IMR-90 (cell line): ENCODE measurements around the gene NOP9. TPM values are rescaled to one million over a fixed set of nuclear protein-coding genes. Genes with fewer than 3 reads are reported as not detected.

Source experiments
- ATAC-seq: fragments of 200-7000 bp; cut with Tn5 transposase; 2 replicates; pipeline ENCODE4 v1.9.1; 2020; ENCODE audit warnings: low read depth, mild to moderate bottlenecking, moderate library complexity
- BruUV-seq: library from RNA; stranded (reverse); fragments of 400-500 nt; replicated peaks from 2 replicates; lab custom pipeline; 2021; lab: Mats Ljungman, UMichigan
- CTCF ChIA-PET: fragments of 300-600 bp; formaldehyde crosslinking; extraction: SDS; loops from one replicate; lab custom pipeline; 2021; ENCODE audit warnings: antibody characterized with exemption; lab: Yijun Ruan, JAX
- POLR2A ChIA-PET: fragments of 300-600 bp; sonication (Branson Sonifier 250); formaldehyde crosslinking; loops from one replicate; lab custom pipeline; 2022; ENCODE audit warnings: antibody characterized with exemption; ENCODE audit not compliant: unreplicated experiment; lab: Charles Lee
- DNase-seq: peaks from one replicate; pipeline ENCODE4 v3.0.0; 2013
- H2AFZ ChIP-seq: replicated peaks from 2 replicates; pipeline ENCODE3; 2013; ENCODE audit warnings: low read length, mild to moderate bottlenecking; ENCODE audit not compliant: poor library complexity
- H2AK5ac ChIP-seq: 2 replicates; pipeline ENCODE4 v1.6.1; 2013; ENCODE audit warnings: low read depth, low read length, inconsistent platforms
- H2AK9ac ChIP-seq: replicated peaks from 2 replicates; pipeline ENCODE3; 2013; ENCODE audit warnings: mild to moderate bottlenecking, low read depth, low read length, moderate library complexity; ENCODE audit not compliant: poor library complexity
- H2BK120ac ChIP-seq: 2 replicates; pipeline ENCODE4 v1.6.1; 2013; ENCODE audit warnings: low read depth, low read length, inconsistent platforms
- H2BK15ac ChIP-seq: 3 replicates; pipeline ENCODE4 v1.6.1; 2013; ENCODE audit warnings: low read depth, low read length, inconsistent platforms
- H2BK20ac ChIP-seq: 2 replicates; pipeline ENCODE4 v1.6.1; 2013; ENCODE audit warnings: low read depth, mild to moderate bottlenecking, inconsistent platforms, low read length, moderate library complexity
- H2BK5ac ChIP-seq: 2 replicates; pipeline ENCODE4 v1.6.1; 2013; ENCODE audit warnings: mild to moderate bottlenecking, low read depth, low read length, inconsistent platforms; ENCODE audit not compliant: poor library complexity, severe bottlenecking
- H3K14ac ChIP-seq: replicated peaks from 2 replicates; pipeline ENCODE4 v1.6.1; 2013; ENCODE audit warnings: low read depth, low read length, inconsistent platforms
- H3K18ac ChIP-seq: 2 replicates; pipeline ENCODE4 v1.6.1; 2013; ENCODE audit warnings: low read depth, low read length, control low read depth
- H3K23ac ChIP-seq: 2 replicates; pipeline ENCODE4 v1.6.1; 2013; ENCODE audit warnings: low read depth, low read length, inconsistent platforms
- H3K27ac ChIP-seq: 2 replicates; pipeline ENCODE4 v1.5.1; 2013; ENCODE audit warnings: mild to moderate bottlenecking, control low read depth, low read length; ENCODE audit not compliant: insufficient read depth
- H3K27me3 ChIP-seq: 2 replicates; pipeline ENCODE4 v1.6.1; 2013; ENCODE audit warnings: low read length; ENCODE audit not compliant: control insufficient read depth, insufficient read depth
- H3K36me3 ChIP-seq: 2 replicates; pipeline ENCODE4 v1.6.1; 2013; ENCODE audit warnings: low read length, mixed read lengths; ENCODE audit not compliant: control insufficient read depth, insufficient read depth
- H3K4ac ChIP-seq: 2 replicates; pipeline ENCODE4 v1.6.1; 2013; ENCODE audit warnings: low read depth, low read length, inconsistent platforms
- H3K4me1 ChIP-seq: 2 replicates; pipeline ENCODE4 v1.6.1; 2013; ENCODE audit warnings: low read length, mixed read lengths; ENCODE audit not compliant: control insufficient read depth, insufficient read depth
- H3K4me2 ChIP-seq: 2 replicates; pipeline ENCODE4 v1.6.1; 2013; ENCODE audit warnings: low read depth, mild to moderate bottlenecking, control low read depth, low read length, moderate library complexity
- H3K4me3 ChIP-seq: 2 replicates; pipeline ENCODE4 v1.5.1; 2013; ENCODE audit warnings: low read depth, mild to moderate bottlenecking, control low read depth, low read length, moderate library complexity; ENCODE audit not compliant: insufficient read depth
- H3K56ac ChIP-seq: 2 replicates; pipeline ENCODE4 v1.6.1; 2013; ENCODE audit warnings: low read length, inconsistent platforms; ENCODE audit not compliant: insufficient read depth; ENCODE audit errors: extremely low read depth
- H3K79me1 ChIP-seq, 2 experiments: 2 replicates each; pipeline ENCODE4 v1.6.1; 2013; ENCODE audit warnings: low read length in 2 of 2, inconsistent platforms in 1 of 2, low read depth in 1 of 2
- H3K9ac ChIP-seq: 2 replicates; pipeline ENCODE4 v1.6.1; 2013; ENCODE audit warnings: low read depth, low read length, control low read depth
- H3K9me1 ChIP-seq: 2 replicates; pipeline ENCODE4 v1.6.1; 2013; ENCODE audit warnings: low read length, inconsistent platforms; ENCODE audit not compliant: insufficient read depth
- H3K9me3 ChIP-seq: 2 replicates; pipeline ENCODE4 v1.6.1; 2013; ENCODE audit warnings: low read length; ENCODE audit not compliant: control insufficient read depth, insufficient read depth
- H4K20me1 ChIP-seq: 2 replicates; pipeline ENCODE4 v1.6.1; 2013; ENCODE audit warnings: low read length, inconsistent platforms; ENCODE audit not compliant: insufficient read depth
- H4K5ac ChIP-seq: 2 replicates; pipeline ENCODE4 v1.6.1; 2013; ENCODE audit warnings: mild to moderate bottlenecking, low read depth, low read length, control low read depth
- H4K8ac ChIP-seq, 2 experiments: 2 replicates each; pipeline ENCODE4 v1.6.1; 2013; ENCODE audit warnings: low read depth in 2 of 2, low read length in 2 of 2, control low read depth in 1 of 2, inconsistent platforms in 1 of 2
- H4K91ac ChIP-seq: 2 replicates; pipeline ENCODE4 v1.6.1; 2013; ENCODE audit warnings: low read depth, low read length, inconsistent platforms; ENCODE audit not compliant: insufficient read depth
- CHD1 ChIP-seq: IDR thresholded peaks from 2 replicates; pipeline ENCODE4 v1.6.1; 2012; ENCODE audit warnings: low read depth, low read length, improper control_type of control experiment
- NFE2L2 ChIP-seq: fragments of 150-350 bp; IDR thresholded peaks from 2 replicates; pipeline ENCODE4 v1.6.1; 2016; ENCODE audit warnings: low read depth, mild to moderate bottlenecking, low read length
- RAD21 ChIP-seq: IDR thresholded peaks from 2 replicates; pipeline ENCODE4 v1.6.1; 2012; ENCODE audit warnings: low read length, improper control_type of control experiment
- WGBS, 2 experiments: methylation state at CpG; one replicate each; pipeline versions ENCODE4 v1.1.5 to v1.1.7; 2013; ENCODE audit warnings: missing lambda C conversion rate in 2 of 2; ENCODE audit not compliant: insufficient read length in 1 of 2; ENCODE audit errors: extremely low coverage in 2 of 2; 5-methylcytosine and 5-hydroxymethylcytosine counted together
- dilution Hi-C: fragments of 300-500 bp; cut with HindIII; formaldehyde crosslinking; loops from one replicate; pipeline ENCODE4 v1.14.3; 2018; ENCODE audit warnings: low sequenced_read_pairs; ENCODE audit not compliant: unreplicated experiment
- in situ Hi-C: fragments of 300-500 bp; cut with MboI; formaldehyde crosslinking; loops from 3 replicates; pipeline ENCODE4 v1.14.3; 2019; ENCODE audit warnings: low sequenced_read_pairs, inconsistent platforms, mixed read lengths
- intact Hi-C: fragments of 100-400 bp; cut with micrococcal nuclease; formaldehyde crosslinking; loops from 2 replicates; pipeline ENCODE4 v1.10.0; 2022
- polyA plus RNA-seq, 3 experiments: library from polyadenylated mRNA; depleted of rRNA; stranded (reverse); fragments of >200 nt; gene quantifications; 2 replicates each; pipeline ENCODE4 v1.2.3, GENCODE V29; 2012; ENCODE audit warnings: low replicate concordance in 1 of 3
- total RNA-seq: library from RNA; depleted of rRNA; stranded (reverse); fragments of >200 nt; gene quantifications from 2 replicates; pipeline ENCODE4 v1.2.3, GENCODE V29; 2012
- TF ChIP-seq, protein P1 (sequence below): fragments of 150-350 bp; IDR thresholded peaks from 2 replicates; pipeline ENCODE4 v1.6.1; 2016; ENCODE audit warnings: low read depth, mild to moderate bottlenecking, low read length, moderate library complexity, borderline replicate concordance

The NOP9 gene
- total and polyA plus RNA-seq, 2 of the 4 experiments (the other 2 are of a cell fraction): 11.8 to 25.8 TPM

DNA sequence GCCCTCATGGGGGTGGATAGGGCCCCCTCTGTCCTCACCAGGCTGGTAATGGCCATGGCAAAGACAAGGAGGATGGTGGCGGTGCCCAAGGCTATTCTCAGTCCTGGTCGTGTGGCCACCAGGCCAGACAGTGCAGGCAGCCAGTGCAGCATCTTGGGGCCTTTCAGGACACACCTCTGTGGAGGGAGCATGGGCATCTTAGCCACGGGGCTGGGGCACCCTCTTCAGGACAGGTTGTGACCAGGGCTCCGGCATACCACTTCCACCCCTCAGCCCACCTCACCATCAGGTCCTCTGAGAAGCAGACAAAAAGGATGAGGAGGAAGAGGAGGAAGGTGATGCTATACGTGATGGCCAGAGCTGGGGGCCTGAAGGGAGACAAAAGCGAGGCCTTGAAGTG lies 24.4 kb downstream of the NOP9 start:
- no TSS peak for BruUV-seq
- Histone ChIP-seq H3K27ac (no peak overlapping the region), H2AK9ac (no peak overlapping the region), H3K4ac (no peak overlapping the region), H3K27me3 (peaks cover 51% of the 10 kb centered on the region), H2BK5ac (no peak overlapping the region), H2BK120ac (no peak overlapping the region), H3K4me3 (no peak overlapping the region), H4K20me1 (no peaks in the 10 kb centered on the region), H4K8ac (no peak overlapping the region), H3K9ac (no peak overlapping the region), H4K91ac (no peak overlapping the region), H3K9me1 (no peaks in the 10 kb centered on the region; the same call in 1 of the 2 replicates), H2AK5ac (no peak overlapping the region), H3K14ac (no peak overlapping the region), H2AFZ (no peak overlapping the region), H3K9me3 (no peaks in the 10 kb centered on the region), H2BK20ac (no peak overlapping the region), H2BK15ac (no peak overlapping the region), H3K36me3 (no peaks in the 10 kb centered on the region), H4K5ac (no peak overlapping the region), H3K23ac (no peak overlapping the region), H3K4me1 (no peaks in the 10 kb centered on the region), H3K79me1 (no peaks in the 10 kb centered on the region), H3K56ac (no peak overlapping the region), H3K4me2 (no peak overlapping the region), H3K18ac (no peak overlapping the region)
- ChIA-PET POLR2A (no interaction called here), CTCF (interaction anchor here (1.0 kb wide), 1 partner anchor 9 kb away, joined by 3 read pairs; no protein-coding TSS in a partner anchor)
- ATAC-seq (no peak), DNase-seq (no peak)
- WGBS, 2 experiments: 63% methylated on average over 2 of the region's 6 CpGs; no CpG with 5 or more reads in 1 of the 2 experiments
- TF ChIP-seq, protein P1, sequence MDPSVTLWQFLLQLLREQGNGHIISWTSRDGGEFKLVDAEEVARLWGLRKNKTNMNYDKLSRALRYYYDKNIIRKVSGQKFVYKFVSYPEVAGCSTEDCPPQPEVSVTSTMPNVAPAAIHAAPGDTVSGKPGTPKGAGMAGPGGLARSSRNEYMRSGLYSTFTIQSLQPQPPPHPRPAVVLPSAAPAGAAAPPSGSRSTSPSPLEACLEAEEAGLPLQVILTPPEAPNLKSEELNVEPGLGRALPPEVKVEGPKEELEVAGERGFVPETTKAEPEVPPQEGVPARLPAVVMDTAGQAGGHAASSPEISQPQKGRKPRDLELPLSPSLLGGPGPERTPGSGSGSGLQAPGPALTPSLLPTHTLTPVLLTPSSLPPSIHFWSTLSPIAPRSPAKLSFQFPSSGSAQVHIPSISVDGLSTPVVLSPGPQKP: no peak
- no peak for TF ChIP-seq CHD1
- TF ChIP-seq NFE2L2: no peak
- no peak for TF ChIP-seq RAD21
- intact Hi-C loops (no loop called here), dilution Hi-C loops (no loop called here), in situ Hi-C loops (no loop called here)
